PC-9 (cell line): ENCODE measurements around the gene EYA4.

Experiments used
- EZH2 ChIP-seq: fragments of 200-600 bp; sonication (generic); IDR thresholded peaks from 2 replicates; pipeline ENCODE4 v1.8.0; 2017; ENCODE audit warnings: antibody characterized with exemption, low read depth
- TF ChIP-seq, protein P1 (sequence below): fragments of 200-600 bp; sonication (generic); conservative IDR thresholded peaks from 2 replicates; pipeline ENCODE4 v1.6.1; 2017; ENCODE audit warnings: mixed run types, antibody characterized with exemption, mild to moderate bottlenecking, moderate library complexity

DNA sequence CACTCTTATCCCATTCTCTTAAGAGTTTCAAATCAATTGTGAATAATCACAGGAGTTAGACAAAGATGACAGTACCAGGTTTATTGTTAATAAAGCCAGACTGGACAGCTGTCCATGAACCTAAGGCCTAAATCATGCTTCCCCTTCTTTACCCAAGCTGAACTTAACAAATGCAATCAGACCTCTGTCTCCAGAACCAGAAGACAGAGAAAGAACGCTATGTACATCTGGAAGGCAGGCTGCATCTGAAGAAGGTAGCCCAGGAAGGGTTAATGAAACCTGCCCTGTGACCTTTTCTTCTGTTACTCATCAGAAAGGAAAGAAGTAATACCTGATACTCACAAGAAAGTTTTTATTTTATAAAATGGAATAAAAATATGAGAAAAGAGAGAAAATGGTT, 118.6 kb downstream of the EYA4 start:
- TF ChIP-seq, protein P1, sequence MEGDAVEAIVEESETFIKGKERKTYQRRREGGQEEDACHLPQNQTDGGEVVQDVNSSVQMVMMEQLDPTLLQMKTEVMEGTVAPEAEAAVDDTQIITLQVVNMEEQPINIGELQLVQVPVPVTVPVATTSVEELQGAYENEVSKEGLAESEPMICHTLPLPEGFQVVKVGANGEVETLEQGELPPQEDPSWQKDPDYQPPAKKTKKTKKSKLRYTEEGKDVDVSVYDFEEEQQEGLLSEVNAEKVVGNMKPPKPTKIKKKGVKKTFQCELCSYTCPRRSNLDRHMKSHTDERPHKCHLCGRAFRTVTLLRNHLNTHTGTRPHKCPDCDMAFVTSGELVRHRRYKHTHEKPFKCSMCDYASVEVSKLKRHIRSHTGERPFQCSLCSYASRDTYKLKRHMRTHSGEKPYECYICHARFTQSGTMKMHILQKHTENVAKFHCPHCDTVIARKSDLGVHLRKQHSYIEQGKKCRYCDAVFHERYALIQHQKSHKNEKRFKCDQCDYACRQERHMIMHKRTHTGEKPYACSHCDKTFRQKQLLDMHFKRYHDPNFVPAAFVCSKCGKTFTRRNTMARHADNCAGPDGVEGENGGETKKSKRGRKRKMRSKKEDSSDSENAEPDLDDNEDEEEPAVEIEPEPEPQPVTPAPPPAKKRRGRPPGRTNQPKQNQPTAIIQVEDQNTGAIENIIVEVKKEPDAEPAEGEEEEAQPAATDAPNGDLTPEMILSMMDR, result no peak
- no peak for TF ChIP-seq EZH2
